HepG2 (cell line): ENCODE data around the gene HBA1. TPM values are rescaled to one million over a fixed set of nuclear protein-coding genes. Genes with fewer than 3 reads are reported as not detected.

ENCODE experiments used
- ADNP ChIP-seq: sonication (generic); formaldehyde crosslinking; IDR thresholded peaks from 2 replicates; pipeline ENCODE4 v1.4.0; 2020; ENCODE audit warnings: missing genetic modification reagents
- AHDC1 ChIP-seq: sonication (generic); formaldehyde crosslinking; IDR thresholded peaks from 2 replicates; pipeline ENCODE4 v1.5.1; 2020; ENCODE audit warnings: mild to moderate bottlenecking, missing genetic modification reagents, borderline replicate concordance
- GMEB1 ChIP-seq: sonication (generic); formaldehyde crosslinking; IDR thresholded peaks from 2 replicates; pipeline ENCODE4 v1.5.1; 2020; ENCODE audit warnings: missing genetic modification reagents, mild to moderate bottlenecking, borderline replicate concordance
- MZF1 ChIP-seq: sonication (generic); formaldehyde crosslinking; IDR thresholded peaks from 2 replicates; pipeline ENCODE4 v1.8.1; 2023; ENCODE audit warnings: mild to moderate bottlenecking, missing genetic modification reagents, borderline replicate concordance
- NCOA2 ChIP-seq: sonication (generic); formaldehyde crosslinking; IDR thresholded peaks from 2 replicates; pipeline ENCODE4 v1.8.0; 2022; ENCODE audit warnings: inconsistent platforms
- NFIB ChIP-seq: sonication (generic); formaldehyde crosslinking; IDR thresholded peaks from 2 replicates; pipeline ENCODE4 v1.9.0; 2021; ENCODE audit warnings: missing genetic modification reagents, mild to moderate bottlenecking, borderline replicate concordance
- NFRKB ChIP-seq: fragments of 450-650 bp; IDR thresholded peaks from 2 replicates; pipeline ENCODE4 v1.6.1; 2017
- PRDM4 ChIP-seq: sonication (generic); formaldehyde crosslinking; IDR thresholded peaks from 2 replicates; pipeline ENCODE4 v1.9.0; 2021; ENCODE audit warnings: missing genetic modification reagents, borderline replicate concordance
- RERE ChIP-seq: IDR thresholded peaks from 2 replicates; pipeline ENCODE4 v1.6.1; 2016; ENCODE audit warnings: low read depth, missing genetic modification reagents, missing compliant biosample characterization
- SNAI1 ChIP-seq: sonication (generic); formaldehyde crosslinking; IDR thresholded peaks from 2 replicates; pipeline ENCODE4 v1.5.0; 2020; ENCODE audit warnings: mild to moderate bottlenecking, missing genetic modification reagents, borderline replicate concordance
- TBX2 ChIP-seq: sonication (generic); formaldehyde crosslinking; IDR thresholded peaks from 2 replicates; pipeline ENCODE4 v1.5.0; 2020; ENCODE audit warnings: missing genetic modification reagents, mild to moderate bottlenecking, borderline replicate concordance
- TGIF2 ChIP-seq: IDR thresholded peaks from 2 replicates; pipeline ENCODE4 v1.6.1; 2016; ENCODE audit warnings: control low read depth, missing compliant biosample characterization
- ZFP62 ChIP-seq: sonication (generic); formaldehyde crosslinking; IDR thresholded peaks from 2 replicates; pipeline ENCODE4 v1.4.0; 2020; ENCODE audit warnings: missing genetic modification reagents
- ZKSCAN1 ChIP-seq: fragments of 150-350 bp; IDR thresholded peaks from 2 replicates; pipeline ENCODE4 v1.6.1; 2014; ENCODE audit warnings: low read length
- polyA plus RNA-seq, 8 experiments: library from polyadenylated mRNA; depleted of rRNA in 3 of 8; stranded (reverse) in 7 of 8; unstranded in 1 of 8; fragments of >200 nt; fragmentation: Illumina TruSeq in 4 of 8; extraction: Trizol in 4 of 8; gene quantifications; 2 replicates each; pipeline versions ENCODE4 v1.2.1 to v1.2.3, GENCODE V29; 2011 to 2016; ENCODE audit warnings: low read depth in 4 of 8, missing spikeins in 1 of 8, mixed read lengths in 1 of 8; ENCODE audit not compliant: insufficient read depth in 1 of 8
- total RNA-seq, 5 experiments: library from RNA; depleted of rRNA; stranded (reverse); fragments of >200 nt; fragmentation: Illumina TruSeq; extraction: Trizol; gene quantifications; 2 replicates each; pipeline ENCODE4 v1.2.3, GENCODE V29; 2016; ENCODE audit warnings: low read depth in 1 of 5

The HBA1 gene
- total and polyA plus RNA-seq, 2 of the 13 experiments (the other 11 are each of a cell fraction or from before 2014, with no cell fraction given): 0.59 TPM; not detected in 1

- no peak for TF ChIP-seq PRDM4 (CRISPR knock-in tag)
- no peak for TF ChIP-seq AHDC1 (CRISPR knock-in tag)
- no peak for TF ChIP-seq TBX2 (CRISPR knock-in tag)
- TF ChIP-seq NFRKB: no peak
- peak; percentile 59; the same call in 1 of the 2 replicates for TF ChIP-seq TGIF2 (CRISPR knock-in tag)
- TF ChIP-seq RERE: no peak
- no peak for TF ChIP-seq ADNP
- TF ChIP-seq ZKSCAN1: no peak
- TF ChIP-seq ZFP62 (CRISPR knock-in tag): no peak
- TF ChIP-seq GMEB1 (CRISPR knock-in tag): no peak
- TF ChIP-seq NCOA2 (CRISPR knock-in tag): 0 out of 2 replicates have a peak, but pooled peaks have one; percentile 8
- TF ChIP-seq MZF1 (CRISPR knock-in tag): no peak
- TF ChIP-seq SNAI1 (CRISPR knock-in tag): no peak
- no peak for TF ChIP-seq NFIB (CRISPR knock-in tag)
These were observed 14.0 kb upstream of the HBA1 start (continued) for GRCh38 chr16:162271-162991.
